Measurements from ENCODE around the gene IRAK2.

The IRAK2 gene

DNA sequence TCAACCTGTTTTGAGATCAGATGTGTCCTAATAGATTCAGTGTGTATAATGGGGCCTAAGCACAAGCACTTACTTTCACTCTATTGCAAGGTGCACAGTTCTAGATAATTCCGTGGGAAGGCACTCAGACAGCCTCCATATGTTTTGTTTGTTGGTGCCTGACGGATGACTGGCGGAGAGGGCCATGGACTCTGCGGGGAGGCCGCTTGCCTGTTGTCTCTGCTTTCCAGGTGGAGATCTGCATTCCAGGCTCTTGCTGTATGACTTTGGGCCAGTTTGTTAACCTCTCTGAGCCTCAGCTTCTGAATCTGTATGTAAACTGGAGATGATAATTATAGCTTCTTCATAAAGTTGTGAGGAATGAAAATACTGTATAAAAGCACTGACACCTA, 1.5 kb downstream of the IRAK2 start:
- no peak overlapping the region for H3K4me3 ChIP-seq (ENCODE audit: low read length, poor library complexity, severe bottlenecking)
- H3K9me3 ChIP-seq (ENCODE audit: insufficient read depth, low read depth, low read length): peaks cover 7% of the 10 kb centered on the region; the same call in 1 of the 2 replicates
- H2AFZ ChIP-seq (ENCODE audit: low read length): no peak overlapping the region
- no peaks in the 10 kb centered on the region for H3F3A ChIP-seq (ENCODE audit: low read depth)
- no peaks in the 10 kb centered on the region for H3K36me3 ChIP-seq (ENCODE audit: insufficient read depth, low read length)
- no peak overlapping the region for H3K4me2 ChIP-seq (ENCODE audit: low read depth, low read length, poor library complexity, severe bottlenecking)
- H3K4me1 ChIP-seq (ENCODE audit: insufficient read depth, low read length, poor library complexity, severe bottlenecking): no peaks in the 10 kb centered on the region
- TF ChIP-seq, protein P1, sequence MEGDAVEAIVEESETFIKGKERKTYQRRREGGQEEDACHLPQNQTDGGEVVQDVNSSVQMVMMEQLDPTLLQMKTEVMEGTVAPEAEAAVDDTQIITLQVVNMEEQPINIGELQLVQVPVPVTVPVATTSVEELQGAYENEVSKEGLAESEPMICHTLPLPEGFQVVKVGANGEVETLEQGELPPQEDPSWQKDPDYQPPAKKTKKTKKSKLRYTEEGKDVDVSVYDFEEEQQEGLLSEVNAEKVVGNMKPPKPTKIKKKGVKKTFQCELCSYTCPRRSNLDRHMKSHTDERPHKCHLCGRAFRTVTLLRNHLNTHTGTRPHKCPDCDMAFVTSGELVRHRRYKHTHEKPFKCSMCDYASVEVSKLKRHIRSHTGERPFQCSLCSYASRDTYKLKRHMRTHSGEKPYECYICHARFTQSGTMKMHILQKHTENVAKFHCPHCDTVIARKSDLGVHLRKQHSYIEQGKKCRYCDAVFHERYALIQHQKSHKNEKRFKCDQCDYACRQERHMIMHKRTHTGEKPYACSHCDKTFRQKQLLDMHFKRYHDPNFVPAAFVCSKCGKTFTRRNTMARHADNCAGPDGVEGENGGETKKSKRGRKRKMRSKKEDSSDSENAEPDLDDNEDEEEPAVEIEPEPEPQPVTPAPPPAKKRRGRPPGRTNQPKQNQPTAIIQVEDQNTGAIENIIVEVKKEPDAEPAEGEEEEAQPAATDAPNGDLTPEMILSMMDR (conservative IDR thresholded peaks at IDR 0.05; ENCODE audit: low read length): no peak
- no peak for TF ChIP-seq EZH2phosphoT487 (IDR thresholded peaks at IDR 0.05; ENCODE audit: borderline replicate concordance)
- no peak overlapping the region for H3K9ac ChIP-seq (ENCODE audit: low read depth, low read length, poor library complexity, severe bottlenecking)
- no peaks in the 10 kb centered on the region for H3K9me2 ChIP-seq (replicated peaks; ENCODE audit: low read depth, low read length)
- H3K27me3 ChIP-seq (ENCODE audit: insufficient read depth, low read length, poor library complexity, severe bottlenecking): no peaks in the 10 kb centered on the region
- H4K20me1 ChIP-seq (ENCODE audit: insufficient read depth, low read length, poor library complexity, severe bottlenecking): no peaks in the 10 kb centered on the region
- no peaks in the 10 kb centered on the region for H3K79me2 ChIP-seq (ENCODE audit: insufficient read depth, low read length)

- H3K4me1 ChIP-seq (ENCODE audit: insufficient read depth, low read length, poor library complexity, severe bottlenecking): no peaks in the 10 kb centered on the region
- H3K9ac ChIP-seq (ENCODE audit: low read depth, low read length, poor library complexity, severe bottlenecking): no peak overlapping the region
- no peak overlapping the region for H2AFZ ChIP-seq (ENCODE audit: low read length)
- H3K27me3 ChIP-seq (ENCODE audit: insufficient read depth, low read length, poor library complexity, severe bottlenecking): no peaks in the 10 kb centered on the region
- H3K9me2 ChIP-seq (replicated peaks; ENCODE audit: low read depth, low read length): no peaks in the 10 kb centered on the region
- H3K36me3 ChIP-seq (ENCODE audit: insufficient read depth, low read length): no peaks in the 10 kb centered on the region
- H3K9me3 ChIP-seq (ENCODE audit: insufficient read depth, low read depth, low read length): peaks cover 7% of the 10 kb centered on the region; the same call in 1 of the 2 replicates
- no peaks in the 10 kb centered on the region for H4K20me1 ChIP-seq (ENCODE audit: insufficient read depth, low read length, poor library complexity, severe bottlenecking)
- no peaks in the 10 kb centered on the region for H3F3A ChIP-seq (ENCODE audit: low read depth)
- no peak for TF ChIP-seq EZH2phosphoT487 (IDR thresholded peaks at IDR 0.05; ENCODE audit: borderline replicate concordance)
- TF ChIP-seq, protein P1 (conservative IDR thresholded peaks at IDR 0.05; ENCODE audit: low read length): no peak; the same call in 1 of the 2 replicates
- no peak overlapping the region for H3K4me3 ChIP-seq (ENCODE audit: low read length, poor library complexity, severe bottlenecking)
- no peak overlapping the region for H3K4me2 ChIP-seq (ENCODE audit: low read depth, low read length, poor library complexity, severe bottlenecking)
- no peaks in the 10 kb centered on the region for H3K79me2 ChIP-seq (ENCODE audit: insufficient read depth, low read length)
These were observed 4.3 kb downstream of the IRAK2 start for GRCh38 chr3:10169000-10169496.

GRCh38 chr3:10170915-10171478, 6.3 kb downstream of the IRAK2 start:
- no peaks in the 10 kb centered on the region for H3K9me2 ChIP-seq (replicated peaks; ENCODE audit: low read depth, low read length)
- no peak overlapping the region for H3K9ac ChIP-seq (ENCODE audit: low read depth, low read length, poor library complexity, severe bottlenecking)
- H3K4me3 ChIP-seq (ENCODE audit: low read length, poor library complexity, severe bottlenecking): no peak overlapping the region
- H4K20me1 ChIP-seq (ENCODE audit: insufficient read depth, low read length, poor library complexity, severe bottlenecking): no peaks in the 10 kb centered on the region
- H3K79me2 ChIP-seq (ENCODE audit: insufficient read depth, low read length): no peaks in the 10 kb centered on the region
- peaks cover 7% of the 10 kb centered on the region; the same call in 1 of the 2 replicates for H3K9me3 ChIP-seq (ENCODE audit: insufficient read depth, low read depth, low read length)
- no peaks in the 10 kb centered on the region for H3K27me3 ChIP-seq (ENCODE audit: insufficient read depth, low read length, poor library complexity, severe bottlenecking)
- no peak for TF ChIP-seq EZH2phosphoT487 (IDR thresholded peaks at IDR 0.05; ENCODE audit: borderline replicate concordance)
- TF ChIP-seq, protein P1 (conservative IDR thresholded peaks at IDR 0.05; ENCODE audit: low read length): no peak
- H3K36me3 ChIP-seq (ENCODE audit: insufficient read depth, low read length): no peaks in the 10 kb centered on the region
- H3K4me1 ChIP-seq (ENCODE audit: insufficient read depth, low read length, poor library complexity, severe bottlenecking): no peaks in the 10 kb centered on the region
- H3K4me2 ChIP-seq (ENCODE audit: low read depth, low read length, poor library complexity, severe bottlenecking): no peak overlapping the region
- H2AFZ ChIP-seq (ENCODE audit: low read length): no peak overlapping the region
- H3F3A ChIP-seq (ENCODE audit: low read depth): no peaks in the 10 kb centered on the region
